Panc1 (cell line): ENCODE measurements around the gene TBC1D7.

Source experiments
- CTCF ChIP-seq: fragments of 450-650 bp; IDR thresholded peaks from 2 replicates; pipeline ENCODE4 v1.5.1; 2017; ENCODE audit warnings: mild to moderate bottlenecking
- POLR2AphosphoS5 ChIP-seq: IDR thresholded peaks from 2 replicates; pipeline ENCODE4 v1.6.1; 2012; ENCODE audit warnings: mild to moderate bottlenecking, low read depth, low read length, moderate library complexity
- SIN3A ChIP-seq: IDR thresholded peaks from 2 replicates; pipeline ENCODE4 v1.6.1; 2012; ENCODE audit warnings: low read depth, mild to moderate bottlenecking, low read length, moderate library complexity, borderline replicate concordance; ENCODE audit not compliant: insufficient read depth
- TCF7L2 ChIP-seq: IDR thresholded peaks from 2 replicates; pipeline ENCODE4 v1.6.1; 2011; ENCODE audit warnings: mild to moderate bottlenecking, low read depth, low read length, inconsistent platforms

- TF ChIP-seq POLR2AphosphoS5 (no peak), CTCF (no peak), SIN3A (no peak), TCF7L2 (no peak)
Measured at GRCh38 chr6:13295576-13295975, 32.8 kb downstream of the TBC1D7 start.
